ENCODE data around the gene STK16.

STK16 gene

GRCh38 chr2:219290381-219291171, 45.3 kb downstream of the STK16 start:
- no peak for DNase-seq

GRCh38 chr2:219291394-219291793, 46.1 kb downstream of the STK16 start:
- no peak for DNase-seq

DNA sequence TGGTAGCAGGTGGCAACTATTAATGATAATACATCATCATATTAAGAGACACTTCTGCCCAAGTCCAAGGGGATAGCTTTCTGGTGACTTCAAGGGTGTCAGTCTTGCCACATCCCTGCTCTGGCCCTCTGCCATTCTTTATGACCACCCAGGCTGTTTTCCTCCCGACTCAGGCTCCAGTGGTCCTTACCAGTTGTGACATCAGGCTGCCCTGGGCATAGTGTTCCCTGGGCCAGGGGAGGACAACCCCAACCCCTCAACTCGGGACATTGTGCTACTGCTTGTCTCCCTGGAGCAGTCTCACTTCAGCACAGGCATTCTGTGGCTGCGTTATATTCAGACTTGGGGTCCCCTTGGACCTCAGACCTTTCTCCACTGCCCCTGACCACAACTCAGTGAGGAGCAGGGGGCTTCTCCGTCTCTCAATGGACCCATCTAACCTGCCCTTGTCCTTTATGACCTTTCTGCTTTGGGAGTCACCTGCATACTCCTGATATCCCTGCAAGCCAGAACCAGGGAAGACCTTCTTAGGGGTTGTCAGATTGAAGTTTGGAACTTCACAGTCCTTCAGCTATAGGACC, 46.7 kb downstream of the STK16 start:
- DNase-seq: no peak

GRCh38 chr2:219292616-219293015, 47.3 kb downstream of the STK16 start:
- DNase-seq: no peak

DNA sequence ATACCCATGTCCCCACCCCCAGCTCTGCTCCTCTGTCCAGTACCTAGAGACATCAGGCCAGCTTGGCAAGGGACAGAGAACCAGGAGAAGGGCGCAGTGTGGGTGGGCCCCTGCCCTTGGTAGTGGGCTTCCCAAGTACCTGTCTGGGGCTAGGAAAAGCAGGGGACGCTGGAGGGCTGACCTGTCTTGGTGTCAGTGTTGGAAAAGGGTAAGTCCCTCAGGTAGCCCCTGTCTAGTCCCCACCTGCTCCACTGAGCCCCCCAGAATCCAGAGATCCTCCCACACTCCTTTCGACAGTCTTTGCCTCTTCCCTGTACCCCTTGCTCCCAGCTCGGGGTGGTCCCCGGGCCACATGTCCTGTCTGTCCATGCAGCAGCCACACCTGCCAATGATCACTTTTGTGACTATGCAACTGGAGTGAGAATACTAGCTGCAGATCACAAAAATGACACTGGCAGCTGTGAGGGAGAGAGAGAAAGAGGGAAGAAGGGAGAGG, 48.5 kb downstream of the STK16 start:
- no peak for DNase-seq

- no peak for DNase-seq
Measured at GRCh38 chr2:219294356-219295351, 49.4 kb downstream of the STK16 start.

DNA sequence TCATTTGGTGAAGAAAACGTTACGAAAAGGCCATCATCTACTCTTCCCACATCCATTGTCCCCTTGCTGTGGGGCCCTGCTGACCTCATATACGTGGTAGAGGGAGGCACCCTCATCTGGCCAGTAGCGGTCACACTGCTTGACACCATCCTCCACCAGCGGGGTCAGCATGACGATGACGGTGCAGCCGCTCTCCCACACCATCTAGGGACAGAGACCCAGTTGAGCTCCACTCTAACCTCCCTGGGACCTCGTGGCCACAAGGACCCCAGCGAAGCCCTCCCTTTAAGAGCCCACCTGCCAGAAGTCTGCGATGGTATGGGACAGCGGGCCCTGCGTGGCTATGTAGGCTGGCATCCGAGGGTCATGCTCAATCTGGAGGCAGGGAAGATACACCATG, 50.9 kb downstream of the STK16 start:
- DNase-seq: no peak

DNA sequence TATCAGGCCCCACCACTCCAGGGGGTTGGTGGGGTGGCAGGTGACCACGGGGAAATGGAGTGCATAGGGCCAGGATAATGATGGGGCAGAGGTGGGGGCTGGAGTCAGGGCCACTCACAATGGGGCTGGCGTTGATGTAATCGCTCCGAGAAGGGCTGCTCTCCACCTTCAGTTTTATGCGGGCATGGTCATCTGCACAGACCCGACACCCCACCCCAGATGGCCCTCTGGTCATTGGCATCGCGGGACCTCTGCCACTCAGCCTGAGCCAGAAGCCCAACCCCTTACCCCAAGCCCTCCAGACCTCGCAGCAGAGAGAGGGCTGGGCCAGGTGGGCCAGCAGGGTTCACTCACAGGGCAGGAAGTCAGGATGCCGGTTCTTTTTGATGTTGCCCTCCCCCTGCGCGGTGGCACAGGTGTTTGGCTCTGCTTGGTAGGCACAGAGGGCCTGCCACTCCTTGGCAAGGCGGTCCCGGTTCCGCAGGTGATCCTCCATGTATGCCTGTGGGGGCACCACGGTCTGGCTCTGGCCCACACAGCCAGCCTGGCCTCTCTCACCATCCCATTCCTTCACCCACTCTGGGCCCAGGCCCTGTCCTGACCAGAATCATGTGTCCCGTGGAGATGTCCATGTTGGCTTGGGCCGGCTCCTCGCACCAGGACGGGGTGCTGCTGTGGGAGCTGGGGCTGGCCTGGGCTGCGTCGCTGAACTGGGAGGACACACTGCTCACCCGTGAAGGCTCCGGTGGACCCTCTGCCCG, 51.5 kb downstream of the STK16 start:
- no peak for DNase-seq

DNA sequence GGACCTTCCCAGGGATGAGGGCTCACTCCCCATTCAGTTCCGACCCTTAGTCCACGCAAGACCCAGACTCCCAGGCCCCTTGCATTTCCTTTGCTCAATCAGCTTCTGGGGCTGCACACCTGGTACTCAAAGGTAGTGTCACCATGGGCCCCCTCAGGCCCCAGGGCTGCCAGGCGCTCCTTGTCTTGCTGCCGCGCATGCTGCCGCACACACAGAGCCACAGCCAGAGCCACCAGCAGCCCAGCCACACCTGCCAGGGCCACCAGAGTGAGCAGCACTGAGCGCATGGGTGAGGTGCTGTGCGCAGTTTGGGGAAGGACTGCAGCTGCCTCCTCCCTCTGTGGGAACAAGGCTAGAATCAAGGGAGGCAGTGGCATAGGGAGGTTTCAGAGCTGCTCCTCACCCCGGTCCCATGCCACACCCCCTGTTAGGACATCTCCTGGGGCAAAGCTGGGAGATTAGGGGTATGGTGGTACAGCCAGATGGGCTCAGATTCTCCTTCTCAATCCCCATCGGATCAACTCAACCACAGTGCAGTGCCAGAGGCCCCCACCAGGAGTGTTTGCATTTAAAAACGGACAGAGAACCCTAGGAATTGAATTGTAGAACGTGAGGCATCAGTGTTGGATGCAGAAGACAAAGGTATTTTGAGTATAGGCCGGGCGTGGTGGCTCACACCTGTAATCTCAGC, 52.6 kb downstream of the STK16 start:
- no peak for DNase-seq

GRCh38 chr2:219298759-219299371, 53.6 kb downstream of the STK16 start:
- DNase-seq: peak; percentile 44

- no peak for DNase-seq
Measured at GRCh38 chr2:219299372-219299760, 54.1 kb downstream of the STK16 start.
